ENCODE results near the gene PRMT2. TPM values are rescaled to one million over a fixed set of nuclear protein-coding genes. Genes with fewer than 3 reads are reported as not detected.
"Not testable (repeated sequence)": the region's sequence is repeated elsewhere in the genome, so short reads cannot be mapped to it uniquely, and the experiment has no call there.

The PRMT2 gene
- total RNA-seq, 1 experiment from 2014 or later, result 117 TPM

DNA sequence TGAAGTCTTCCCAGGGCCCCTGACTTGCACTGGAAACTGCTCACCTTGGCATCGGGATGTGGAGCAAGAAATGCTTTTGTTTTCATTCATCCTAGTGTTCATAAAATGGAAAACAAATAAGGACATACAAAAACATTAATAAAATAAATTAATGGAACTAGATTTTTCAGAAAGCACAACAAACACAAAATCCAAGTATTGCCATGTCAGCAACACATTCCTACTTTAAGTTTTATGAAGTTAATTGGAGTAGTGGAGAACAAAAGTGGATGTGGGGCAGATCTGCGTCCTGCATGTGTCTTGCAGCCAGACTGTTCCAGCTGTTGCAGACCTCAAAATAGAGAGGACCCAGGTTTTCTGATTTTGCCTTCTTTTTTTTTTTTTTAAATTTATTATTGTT is 32.9 kb downstream of the PRMT2 start:
- no peak for DNase-seq (ENCODE audit: low read depth)

DNA sequence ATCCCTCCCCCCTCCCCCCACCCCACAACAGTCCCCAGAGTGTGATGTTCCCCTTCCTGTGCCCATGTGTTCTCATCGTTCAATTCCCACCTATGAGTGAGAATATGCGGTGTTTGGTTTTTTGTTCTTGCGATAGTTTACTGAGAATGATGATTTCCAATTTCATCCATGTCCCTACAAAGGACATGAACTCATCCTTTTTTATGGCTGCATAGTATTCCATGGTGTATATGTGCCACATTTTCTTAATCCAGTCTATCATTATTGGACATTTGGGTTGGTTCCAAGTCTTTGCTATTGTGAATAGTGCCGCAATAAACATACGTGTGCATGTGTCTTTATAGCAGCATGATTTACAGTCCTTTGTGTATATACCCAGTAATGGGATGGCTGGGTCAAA is 33.4 kb downstream of the PRMT2 start:
- DNase-seq (ENCODE audit: low read depth), result not testable (repeated sequence)

DNA sequence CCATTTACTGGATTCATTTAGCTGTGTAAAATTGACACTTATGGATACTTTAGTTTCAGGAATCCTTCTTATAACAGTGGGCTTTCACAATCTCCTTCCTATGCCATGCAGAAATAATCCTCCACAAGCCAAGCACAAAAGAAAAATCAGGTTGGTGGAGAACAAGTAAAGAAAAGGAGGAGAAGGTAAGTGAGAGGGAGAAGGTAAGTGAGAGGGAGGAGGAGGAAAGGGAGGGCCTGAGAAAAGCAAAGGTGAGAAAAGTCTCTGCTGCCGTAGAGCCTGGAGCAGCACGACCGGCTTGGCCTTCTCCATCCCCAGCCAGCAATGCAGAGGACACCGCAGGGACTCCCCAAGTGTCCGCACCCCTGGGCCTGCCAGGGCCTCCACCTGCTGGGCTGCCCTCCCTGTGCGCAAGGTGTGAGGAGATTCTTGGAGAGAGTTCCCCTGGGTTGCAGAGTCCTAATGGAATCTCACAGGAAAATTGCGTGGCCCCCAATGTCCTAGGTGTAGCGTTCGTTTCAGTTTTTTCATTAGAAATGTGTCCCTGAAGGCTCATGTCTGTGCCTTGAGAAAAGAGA is 39.0 kb downstream of the PRMT2 start:
- no peak for DNase-seq (ENCODE audit: low read depth)

DNA sequence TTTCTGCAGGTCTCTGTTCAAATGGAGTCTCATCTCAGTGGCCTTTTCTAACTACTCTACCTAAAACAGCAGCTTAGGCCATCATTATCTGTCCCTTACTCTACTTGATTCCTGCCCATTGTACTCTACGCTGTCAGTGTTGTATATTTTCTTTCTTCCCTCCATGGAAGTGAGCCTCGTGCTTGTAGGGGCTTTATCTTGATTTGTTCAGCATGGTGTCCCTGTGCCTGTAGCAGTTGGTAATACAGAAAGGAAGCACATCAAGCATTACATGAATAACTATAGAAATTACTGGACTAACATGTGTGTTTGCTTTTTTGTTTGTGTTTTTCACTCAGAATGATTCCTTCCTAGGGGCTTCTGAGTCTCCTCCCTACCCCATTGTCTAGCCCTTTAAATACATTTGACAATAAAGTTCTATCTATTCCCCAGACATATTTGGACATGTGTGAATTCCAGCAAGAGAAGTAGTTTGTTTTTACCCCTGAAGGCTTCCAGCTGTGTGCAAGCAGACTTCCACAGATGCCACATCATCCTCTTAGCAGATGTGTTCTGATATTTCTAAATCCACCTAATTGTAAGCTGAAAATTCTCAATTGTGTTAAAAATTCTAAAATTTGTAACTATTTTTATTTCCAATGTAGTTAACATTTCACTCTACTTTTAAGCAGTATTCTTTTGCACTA is 40.3 kb downstream of the PRMT2 start:
- no peak for DNase-seq (ENCODE audit: low read depth)

DNA sequence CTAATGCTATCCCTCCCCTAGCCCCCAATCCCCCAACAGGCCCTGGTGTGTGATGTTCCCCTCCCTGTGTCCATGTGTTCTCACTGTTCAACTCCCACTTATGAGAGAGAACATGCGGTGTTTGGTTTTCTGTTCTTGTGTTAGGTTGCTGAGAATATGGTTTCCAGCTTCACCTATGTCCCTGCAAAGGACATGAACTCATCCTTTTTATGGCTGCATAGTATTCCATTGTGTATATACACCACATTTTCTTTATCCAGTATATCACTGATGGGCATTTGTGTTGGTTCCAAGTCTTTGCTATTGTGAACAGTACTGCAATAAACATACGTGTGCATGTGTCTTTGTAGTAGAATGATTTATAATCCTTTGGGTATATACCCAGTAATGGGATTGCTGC is 41.1 kb downstream of the PRMT2 start:
- DNase-seq (ENCODE audit: low read depth), result not testable (repeated sequence)

DNA sequence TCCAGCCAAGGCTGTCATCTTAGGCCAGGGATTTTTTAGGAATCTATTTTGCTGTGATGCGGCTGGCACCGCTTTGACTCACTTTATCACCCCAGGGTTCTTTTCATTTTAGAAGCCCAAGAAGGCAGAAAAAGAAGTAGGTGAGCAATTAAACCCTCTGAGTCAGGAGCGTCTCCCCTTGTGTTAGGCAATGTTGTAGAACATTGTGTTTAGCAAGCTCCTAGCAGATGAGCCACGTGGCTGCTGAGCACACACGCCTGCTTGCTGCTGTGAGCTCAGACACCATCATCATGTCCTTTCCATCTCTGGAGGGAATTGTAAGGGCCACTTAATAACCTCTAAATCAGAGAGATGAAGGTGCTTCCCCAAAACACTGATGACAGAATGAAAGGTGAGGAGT is 46.1 kb downstream of the PRMT2 start:
- peak; percentile 20 for DNase-seq (ENCODE audit: low read depth)

DNA sequence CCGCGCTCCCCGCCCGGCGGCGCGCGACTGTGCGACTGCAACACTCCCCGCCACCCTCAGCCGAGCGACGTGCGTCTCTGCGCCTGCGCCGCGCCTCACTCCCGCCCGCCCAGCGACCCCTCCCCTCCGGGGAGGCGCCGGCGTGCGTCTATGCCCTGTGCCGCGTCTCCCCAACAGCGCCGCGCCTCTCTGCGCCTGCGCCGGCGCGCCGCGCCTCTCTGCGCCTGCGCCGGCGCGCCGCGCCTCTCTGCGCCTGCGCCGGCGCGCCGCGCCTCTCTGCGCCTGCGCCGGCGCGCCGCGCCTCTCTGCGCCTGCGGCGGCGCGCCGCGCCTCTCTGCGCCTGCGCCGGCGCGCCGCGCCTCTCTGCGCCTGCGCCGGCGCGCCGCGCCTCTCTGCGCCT is 63.2 kb downstream of the PRMT2 start:
- not testable (repeated sequence) for DNase-seq (ENCODE audit: low read depth)

DNA sequence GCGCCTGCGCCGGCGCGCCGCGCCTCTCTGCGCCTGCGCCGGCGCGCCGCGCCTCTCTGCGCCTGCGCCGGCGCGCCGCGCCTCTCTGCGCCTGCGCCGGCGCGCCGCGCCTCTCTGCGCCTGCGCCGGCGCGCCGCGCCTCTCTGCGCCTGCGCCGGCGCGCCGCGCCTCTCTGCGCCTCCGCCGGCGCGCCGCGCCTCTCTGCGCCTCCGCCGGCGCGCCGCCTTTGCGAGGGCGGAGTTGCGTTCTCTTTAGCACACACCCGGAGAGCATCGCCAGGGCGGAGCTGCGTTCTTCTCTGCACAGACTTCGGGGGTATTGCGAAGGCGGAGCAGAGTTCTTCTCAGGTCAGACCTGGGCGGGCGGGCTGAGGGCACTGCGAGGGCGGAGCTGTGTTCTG is 63.6 kb downstream of the PRMT2 start:
- DNase-seq (ENCODE audit: low read depth), result not testable (repeated sequence)

Other genes starting within 250 kb of the PRMT2 start
- 9.3 and 20.6 TPM in 2 replicates for gene DIP2A, start 176.8 kb upstream of the PRMT2 start, total RNA-seq (2014; rRNA removed; shearing (Covaris generic))
- not detected in 2 replicates for gene S100B, start 30.6 kb upstream of the PRMT2 start, total RNA-seq (2014; rRNA removed; shearing (Covaris generic))